ENCODE measurements around the gene ACAN.

- no peak for TF ChIP-seq CTCF (IDR thresholded peaks at IDR 0.05; ENCODE audit: low read length)
- no peak for TF ChIP-seq EZH2 (optimal IDR thresholded peaks at IDR 0.05; ENCODE audit: low read depth, low read length)
Observed at GRCh38 chr15:88863412-88863811, 60.2 kb downstream of the ACAN start.

Measured in MM.1S (cell line).